H1 (cell line): Measurements from ENCODE around the gene FAT2. TPM values are rescaled to one million over a fixed set of nuclear protein-coding genes. Genes with fewer than 3 reads are reported as not detected.

Source experiments
- CTCF ChIA-PET: fragments of 300-600 bp; sonication (Branson Sonifier 250); formaldehyde crosslinking; loops from one replicate; lab custom pipeline; 2021; ENCODE audit not compliant: partially characterized antibody; lab: Charles Lee
- POLR2A ChIA-PET: fragments of 300-600 bp; sonication (Branson Sonifier 250); formaldehyde crosslinking; loops from one replicate; lab custom pipeline; 2021; ENCODE audit warnings: inconsistent platforms; ENCODE audit not compliant: partially characterized antibody; lab: Charles Lee
- DNase-seq, 2 experiments: peaks; one replicate each; pipeline versions ENCODE4 v3.0.0 to v3.0.0-alpha.2; 2010 to 2022; ENCODE audit warnings: low spot score in 2 of 2, low read depth in 1 of 2, mixed read lengths in 1 of 2
- FAIRE-seq: peaks from 2 replicates; lab custom pipeline; 2011; peaks lifted over from hg19 to GRCh38; lab: Jason Lieb, UNC
- H2AFZ ChIP-seq: 2 replicates; pipeline ENCODE4 v1.8.1; 2012; ENCODE audit warnings: low read length, inconsistent platforms
- H2AK5ac ChIP-seq: 2 replicates; pipeline ENCODE4 v1.6.1; 2013; ENCODE audit warnings: low read depth, low read length
- H2BK120ac ChIP-seq: replicated peaks from 2 replicates; pipeline ENCODE3; 2013; ENCODE audit warnings: low read depth, low read length, inconsistent platforms
- H2BK12ac ChIP-seq: 2 replicates; pipeline ENCODE4 v1.6.1; 2013; ENCODE audit warnings: low read depth, low read length
- H2BK15ac ChIP-seq: 2 replicates; pipeline ENCODE4 v1.6.1; 2013; ENCODE audit warnings: low read length
- H2BK20ac ChIP-seq: 2 replicates; pipeline ENCODE4 v1.6.1; 2013; ENCODE audit warnings: low read length
- H2BK5ac ChIP-seq: 2 replicates; pipeline ENCODE4 v1.6.1; 2013; ENCODE audit warnings: low read depth, low read length
- H3K14ac ChIP-seq: 2 replicates; pipeline ENCODE4 v1.6.1; 2013; ENCODE audit warnings: inconsistent platforms; ENCODE audit not compliant: insufficient read length
- H3K18ac ChIP-seq: 2 replicates; pipeline ENCODE4 v1.6.1; 2013; ENCODE audit warnings: low read length; ENCODE audit errors: extremely low read depth
- H3K23ac ChIP-seq: 2 replicates; pipeline ENCODE4 v1.6.1; 2013; ENCODE audit warnings: inconsistent platforms; ENCODE audit not compliant: insufficient read length
- H3K23me2 ChIP-seq: 2 replicates; pipeline ENCODE4 v1.6.1; 2013; ENCODE audit warnings: low read depth, low read length
- H3K27ac ChIP-seq: 2 replicates; pipeline ENCODE4 v1.6.1; 2011; ENCODE audit warnings: low read depth, low read length, inconsistent platforms
- H3K27me3 ChIP-seq, 4 experiments: replicated peaks in 1 of 4; 1 replicate in 1 of 4; 2 replicates in 3 of 4; pipeline versions ENCODE4 v1.6.1 to v1.8.1; 2011 to 2013; ENCODE audit warnings: low read length in 3 of 4, mild to moderate bottlenecking in 3 of 4, inconsistent platforms in 2 of 4, mixed read lengths in 2 of 4, moderate library complexity in 1 of 4; ENCODE audit not compliant: control insufficient read depth in 3 of 4, insufficient read depth in 3 of 4; ENCODE audit errors: extremely low read depth in 1 of 4
- H3K36me3 ChIP-seq, 4 experiments: 2 replicates each; pipeline versions ENCODE4 v1.6.1 to v1.8.1; 2011 to 2013; ENCODE audit warnings: mild to moderate bottlenecking in 4 of 4, low read length in 3 of 4, moderate library complexity in 2 of 4, control low read depth in 1 of 4, inconsistent platforms in 1 of 4; ENCODE audit not compliant: insufficient read depth in 4 of 4, control insufficient read depth in 2 of 4
- H3K4ac ChIP-seq: replicated peaks from 2 replicates; pipeline ENCODE3; 2013; ENCODE audit warnings: low read length, low read depth, mixed read lengths, inconsistent platforms; ENCODE audit not compliant: insufficient read length
- H3K4me1 ChIP-seq, 4 experiments: replicated peaks in 1 of 4; 1 replicate in 1 of 4; 2 replicates in 3 of 4; pipeline versions ENCODE4 v1.6.1 to v1.8.1; 2011 to 2013; ENCODE audit warnings: low read length in 3 of 4, inconsistent platforms in 2 of 4, mixed read lengths in 1 of 4; ENCODE audit not compliant: insufficient read depth in 4 of 4, control insufficient read depth in 3 of 4
- H3K4me2 ChIP-seq, 2 experiments: 2 replicates each; pipeline versions ENCODE4 v1.6.1 to v1.8.1; 2011 to 2013; ENCODE audit warnings: low read depth in 2 of 2, low read length in 2 of 2, control low read depth in 1 of 2, inconsistent platforms in 1 of 2, mild to moderate bottlenecking in 1 of 2; ENCODE audit not compliant: insufficient read depth in 1 of 2
- H3K4me3 ChIP-seq, 4 experiments: fragments of 200-600, 300-600 bp in 1 of 4; sonication (generic), shearing (Covaris generic), sonication (Bioruptor Twin) in 1 of 4; 2 replicates each; pipeline versions ENCODE4 v1.5.1 to v1.8.1; 2011 to 2016; ENCODE audit warnings: low read length in 4 of 4, low read depth in 3 of 4, control low read depth in 2 of 4, inconsistent platforms in 2 of 4, mild to moderate bottlenecking in 2 of 4, mixed read lengths in 1 of 4, moderate library complexity in 1 of 4; ENCODE audit not compliant: insufficient read depth in 2 of 4; ENCODE audit errors: extremely low read depth in 1 of 4
- H3K56ac ChIP-seq: replicated peaks from 2 replicates; pipeline ENCODE3; 2013; ENCODE audit warnings: low read depth, mild to moderate bottlenecking, mixed read lengths, low read length, inconsistent platforms; ENCODE audit not compliant: insufficient read length
- H3K79me1 ChIP-seq: 2 replicates; pipeline ENCODE4 v1.6.1; 2013; ENCODE audit warnings: low read depth, low read length, control low read depth
- H3K79me2 ChIP-seq, 2 experiments: 2 replicates each; pipeline versions ENCODE4 v1.6.1 to v1.8.1; 2012 to 2013; ENCODE audit warnings: low read length in 2 of 2, mild to moderate bottlenecking in 2 of 2, inconsistent platforms in 1 of 2; ENCODE audit not compliant: insufficient read depth in 2 of 2, control insufficient read depth in 1 of 2
- H3K9ac ChIP-seq, 4 experiments: replicated peaks in 1 of 4; 1 replicate in 1 of 4; 2 replicates in 3 of 4; pipeline versions ENCODE4 v1.6.1 to v1.8.1; 2011 to 2013; ENCODE audit warnings: low read depth in 3 of 4, low read length in 3 of 4, control low read depth in 2 of 4, mild to moderate bottlenecking in 2 of 4, moderate library complexity in 2 of 4, inconsistent platforms in 1 of 4; ENCODE audit errors: extremely low read depth in 1 of 4
- H3K9me3 ChIP-seq, 2 experiments: 2 replicates each; pipeline versions ENCODE4 v1.6.1 to v1.8.1; 2012 to 2013; ENCODE audit warnings: mild to moderate bottlenecking in 2 of 2, moderate library complexity in 2 of 2, control low read depth in 1 of 2, inconsistent platforms in 1 of 2, low read depth in 1 of 2, low read length in 1 of 2, mixed read lengths in 1 of 2; ENCODE audit not compliant: insufficient read depth in 2 of 2
- H4K20me1 ChIP-seq, 2 experiments: replicated peaks in 1 of 2; 2 replicates each; pipeline versions ENCODE3 to v1.8.1; 2011 to 2013; ENCODE audit warnings: inconsistent platforms in 2 of 2, low read length in 2 of 2, mild to moderate bottlenecking in 1 of 2; ENCODE audit not compliant: insufficient read depth in 2 of 2, control insufficient read depth in 1 of 2
- H4K5ac ChIP-seq: 2 replicates; pipeline ENCODE4 v1.6.1; 2013; ENCODE audit warnings: low read length, low read depth, mixed read lengths, inconsistent platforms; ENCODE audit not compliant: insufficient read length
- H4K8ac ChIP-seq: 2 replicates; pipeline ENCODE4 v1.8.0; 2013; ENCODE audit warnings: mild to moderate bottlenecking, moderate library complexity, low read length, inconsistent platforms; ENCODE audit not compliant: insufficient read depth; ENCODE audit errors: extremely low read depth
- H4K91ac ChIP-seq: replicated peaks from 2 replicates; pipeline ENCODE3; 2013; ENCODE audit warnings: low read length, mixed read lengths, inconsistent platforms; ENCODE audit not compliant: insufficient read length
- BRCA1 ChIP-seq: IDR thresholded peaks from 2 replicates; pipeline ENCODE4 v1.6.1; 2012; ENCODE audit warnings: low read depth, low read length, improper control_type of control experiment
- GTF2F1 ChIP-seq: IDR thresholded peaks from 2 replicates; pipeline ENCODE4 v1.6.1; 2012; ENCODE audit warnings: low read depth, low read length, improper control_type of control experiment, borderline replicate concordance
- HDAC2 ChIP-seq, 2 experiments: fragments of 300-600 bp in 1 of 2; sonication (generic) in 1 of 2; IDR thresholded peaks; 2 replicates each; pipeline ENCODE4 v1.6.1; 2011 to 2012; ENCODE audit warnings: low read depth in 2 of 2, low read length in 2 of 2, mild to moderate bottlenecking in 2 of 2, moderate library complexity in 2 of 2, borderline replicate concordance in 1 of 2, inconsistent platforms in 1 of 2
- KDM1A ChIP-seq: fragments of 200-600, 300-600 bp; sonication (generic); IDR thresholded peaks from 2 replicates; pipeline ENCODE4 v1.7.1; 2016; ENCODE audit warnings: mild to moderate bottlenecking, low read length, borderline replicate concordance
- MAFK ChIP-seq: IDR thresholded peaks from 2 replicates; pipeline ENCODE4 v1.6.1; 2012; ENCODE audit warnings: low read depth, mild to moderate bottlenecking, improper control_type of control experiment, low read length
- NRF1 ChIP-seq: IDR thresholded peaks from 2 replicates; pipeline ENCODE4 v1.6.1; 2011; ENCODE audit warnings: mild to moderate bottlenecking, low read depth, low read length, improper control_type of control experiment
- POU5F1 ChIP-seq: IDR thresholded peaks from 2 replicates; pipeline ENCODE4 v1.6.1; 2011; ENCODE audit warnings: low read depth, mild to moderate bottlenecking, low read length, moderate library complexity
- SAP30 ChIP-seq: fragments of 300-600 bp; sonication (generic); IDR thresholded peaks from 2 replicates; pipeline ENCODE4 v1.7.1; 2012; ENCODE audit warnings: low read length, moderate library complexity, mild to moderate bottlenecking, inconsistent platforms; ENCODE audit not compliant: insufficient read depth, insufficient replicate concordance
- SP2 ChIP-seq: IDR thresholded peaks from 2 replicates; pipeline ENCODE4 v1.6.1; 2012; ENCODE audit warnings: mild to moderate bottlenecking, low read length, inconsistent platforms
- SUZ12 ChIP-seq: fragments of 200-600 bp; sonication (generic); IDR thresholded peaks from 2 replicates; pipeline ENCODE4 v1.6.1; 2012; ENCODE audit warnings: mild to moderate bottlenecking, inconsistent platforms, low read length, moderate library complexity, mixed read lengths
- WGBS, 2 experiments: shearing (Covaris generic) in 1 of 2; methylation state at CpG; one replicate each; pipeline versions ENCODE4 v1.1.6 to v1.1.7; 2013 to 2015; ENCODE audit warnings: low lambda C conversion rate in 2 of 2, mixed read lengths in 2 of 2, inconsistent platforms in 1 of 2, low coverage in 1 of 2, missing lambda C conversion rate in 1 of 2; ENCODE audit not compliant: insufficient replicate concordance in 2 of 2, insufficient coverage in 1 of 2, insufficient read length in 1 of 2; ENCODE audit errors: extremely low coverage in 1 of 2, missing lambda C conversion rate in 1 of 2; 5-methylcytosine and 5-hydroxymethylcytosine counted together
- polyA plus RNA-seq, 7 experiments: library from polyadenylated mRNA; depleted of rRNA in 3 of 7; stranded (reverse) in 5 of 7; unstranded in 2 of 7; fragments of >200 nt in 5 of 7; fragments of 200-250 nt in 2 of 7; gene quantifications; 1 replicate in 5 of 7; 2 replicates in 1 of 7; 4 replicates in 1 of 7; pipeline versions ENCODE4 v1.2.1 to v1.2.3, GENCODE V29; 2011 to 2013; ENCODE audit warnings: missing spikeins in 2 of 7, mixed read lengths in 2 of 7
- total RNA-seq: library from RNA; stranded (reverse); fragmentation: NEBNext Ultra II Directional; extraction: Animal tissue kit (Norgen Biotek cat#: 25700); gene quantifications from 2 replicates; pipeline ENCODE4 v1.2.1, GENCODE V29; 2021
- TF ChIP-seq, protein P1 (sequence below): IDR thresholded peaks from 2 replicates; pipeline ENCODE4 v1.6.1; 2011; ENCODE audit warnings: low read length, improper control_type of control experiment
- TF ChIP-seq, protein P2 (sequence below): IDR thresholded peaks from 2 replicates; pipeline ENCODE4 v1.6.1; 2012; ENCODE audit warnings: inconsistent platforms

FAT2 gene
- total and polyA plus RNA-seq, 2 of the 8 experiments (the other 6 are each of a cell fraction or from before 2014, with no cell fraction given) = 0.12 to 0.30 TPM

DNA sequence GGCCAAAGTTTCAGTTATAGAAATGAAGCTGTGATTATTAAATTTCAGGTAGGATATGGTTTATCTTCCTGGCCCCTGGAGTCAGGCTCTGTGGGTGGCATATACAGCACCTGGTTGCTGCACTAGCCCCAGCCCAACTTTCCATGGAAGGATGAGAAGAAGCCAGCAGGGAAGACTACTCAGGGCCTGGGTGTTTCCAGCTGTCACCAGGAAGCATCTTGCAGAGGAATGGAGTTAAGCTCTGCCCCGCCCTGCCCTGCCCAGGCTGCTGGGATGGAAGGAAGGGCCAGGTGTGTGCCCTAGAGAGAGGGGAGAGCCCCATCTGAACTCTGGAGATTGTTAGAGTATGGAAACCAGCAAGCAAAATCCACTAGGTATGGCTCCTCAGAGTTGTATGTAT, 42.8 kb upstream of the FAT2 start:
- Histone ChIP-seq H3K9ac (no peak overlapping the region), H3K4me1 (peaks cover 0 to 5% (median 2%) of the 10 kb centered on the region in 4 experiments; a peak in 2 of 7 replicates), H2BK20ac (no peak overlapping the region), H3K9me3 (no peaks in the 10 kb centered on the region), H4K8ac (no peak overlapping the region), H2BK12ac (peak overlapping the region; percentile 27; the same call in 1 of the 2 replicates), H3K18ac (no peak overlapping the region), H3K27me3 (no peaks in the 10 kb centered on the region; a peak in 2 of 7 replicates), H2BK120ac (no peak overlapping the region), H3K4me3 (no peak overlapping the region), H3K79me1 (no peaks in the 10 kb centered on the region), H3K23ac (no peak overlapping the region), H4K5ac (no peak overlapping the region), H2BK5ac (no peak overlapping the region), H4K91ac (no peak overlapping the region), H3K79me2 (no peaks in the 10 kb centered on the region), H3K27ac (no peak overlapping the region), H2AFZ (no peak overlapping the region), H3K4me2 (no peak overlapping the region), H2AK5ac (no peak overlapping the region), H3K14ac (no peak overlapping the region), H3K36me3 (no peaks in the 10 kb centered on the region), H4K20me1 (no peaks in the 10 kb centered on the region), H3K56ac (no peak overlapping the region), H2BK15ac (no peak overlapping the region), H3K4ac (no peak overlapping the region), H3K23me2 (no peaks in the 10 kb centered on the region)
- WGBS, 2 experiments = 100% methylated on average over 1 of the region's 1 CpG; no CpG with 5 or more reads in 1 of the 2 experiments
- FAIRE-seq (no peak), DNase-seq (no peak)
- POLR2A ChIA-PET = no interaction called here
- CTCF ChIA-PET = interaction anchor here (1.2 to 2.1 kb wide), 5 partner anchors 18 to 186 kb away, joined by 3 to 7 read pairs (median 6); partner anchors contain the start of gene SLC36A1
- TF ChIP-seq, protein P1, sequence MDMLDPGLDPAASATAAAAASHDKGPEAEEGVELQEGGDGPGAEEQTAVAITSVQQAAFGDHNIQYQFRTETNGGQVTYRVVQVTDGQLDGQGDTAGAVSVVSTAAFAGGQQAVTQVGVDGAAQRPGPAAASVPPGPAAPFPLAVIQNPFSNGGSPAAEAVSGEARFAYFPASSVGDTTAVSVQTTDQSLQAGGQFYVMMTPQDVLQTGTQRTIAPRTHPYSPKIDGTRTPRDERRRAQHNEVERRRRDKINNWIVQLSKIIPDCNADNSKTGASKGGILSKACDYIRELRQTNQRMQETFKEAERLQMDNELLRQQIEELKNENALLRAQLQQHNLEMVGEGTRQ = no peak
- TF ChIP-seq NRF1 (no peak), SUZ12 (no peak), HDAC2 (IDR thresholded peaks at IDR 0.05; ENCODE audit: borderline replicate concordance in 1 of 2, low read depth in 2 of 2, low read length in 2 of 2) (no peak), POU5F1 (no peak), MAFK (no peak), SP2 (no peak), KDM1A (no peak), BRCA1 (no peak), GTF2F1 (no peak), SAP30 (no peak)
- TF ChIP-seq, protein P2, sequence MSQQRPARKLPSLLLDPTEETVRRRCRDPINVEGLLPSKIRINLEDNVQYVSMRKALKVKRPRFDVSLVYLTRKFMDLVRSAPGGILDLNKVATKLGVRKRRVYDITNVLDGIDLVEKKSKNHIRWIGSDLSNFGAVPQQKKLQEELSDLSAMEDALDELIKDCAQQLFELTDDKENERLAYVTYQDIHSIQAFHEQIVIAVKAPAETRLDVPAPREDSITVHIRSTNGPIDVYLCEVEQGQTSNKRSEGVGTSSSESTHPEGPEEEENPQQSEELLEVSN = no peak
